ENCODE data around the gene SGMS1. TPM values are rescaled to one million over a fixed set of nuclear protein-coding genes. Genes with fewer than 3 reads are reported as not detected.

Gene SGMS1
- total and polyA plus RNA-seq, 4 donors: 15.8 to 142 (median 41.3) TPM

GRCh38 chr10:50593523-50594376, 30.0 kb downstream of the SGMS1 start:
- Histone ChIP-seq H3K27me3 (ENCODE audit: control insufficient read depth in 3 of 3, insufficient read depth in 3 of 3, low read length in 2 of 3) (no peaks in the 10 kb centered on the region), H3K36me3 (ENCODE audit: control insufficient read depth in 4 of 4, insufficient read depth in 4 of 4, low read length in 4 of 4) (peaks cover 0 to 7% (median 3%) of the 10 kb centered on the region in 4 donors), H3K27ac (ENCODE audit: low read depth in 1 of 2, low read length in 1 of 2) (peak overlapping the region in 1 of 2 donors; percentile 80), H3K9ac (ENCODE audit: insufficient read depth in 1 of 2, low read length in 2 of 2) (no peak overlapping the region), H3K9me3 (ENCODE audit: control insufficient read depth in 4 of 4, insufficient read depth in 3 of 4, low read length in 3 of 4) (no peaks in the 10 kb centered on the region), H3K4me3 (no peak overlapping the region), H3K4me1 (ENCODE audit: control insufficient read depth in 5 of 5, insufficient read depth in 5 of 5, low read length in 5 of 5) (peaks cover 2 to 24% (median 14%) of the 10 kb centered on the region in 5 donors)
- TF ChIP-seq CTCF (IDR thresholded peaks at IDR 0.05; ENCODE audit: control extremely low read depth, extremely low read depth): no peak
- DNase-seq: peak; percentile 57 to 94 (median 94)
- 78 to 91% methylated on average over 6 of the region's 6 CpGs for WGBS, 2 donors
- ATAC-seq (ENCODE audit: insufficient read depth, low FRiP score): peak; percentile 27

- Histone ChIP-seq H3K9ac (ENCODE audit: insufficient read depth in 1 of 2, low read length in 2 of 2) (no peak overlapping the region), H3K27me3 (ENCODE audit: control insufficient read depth in 3 of 3, insufficient read depth in 3 of 3, low read length in 2 of 3) (no peaks in the 10 kb centered on the region), H3K4me1 (ENCODE audit: control insufficient read depth in 5 of 5, insufficient read depth in 5 of 5, low read length in 5 of 5) (peaks cover 2 to 20% (median 10%) of the 10 kb centered on the region in 5 donors), H3K27ac (ENCODE audit: low read depth in 1 of 2, low read length in 1 of 2) (peak overlapping the region in 1 of 2 donors; percentile 80), H3K4me3 (no peak overlapping the region), H3K9me3 (ENCODE audit: control insufficient read depth in 4 of 4, insufficient read depth in 3 of 4, low read length in 3 of 4) (no peaks in the 10 kb centered on the region), H3K36me3 (ENCODE audit: control insufficient read depth in 4 of 4, insufficient read depth in 4 of 4, low read length in 4 of 4) (peaks cover 0 to 7% (median 3%) of the 10 kb centered on the region in 4 donors)
- no peak for TF ChIP-seq CTCF (IDR thresholded peaks at IDR 0.05; ENCODE audit: control extremely low read depth, extremely low read depth)
- no peak for DNase-seq
- no peak for ATAC-seq (ENCODE audit: insufficient read depth, low FRiP score)
- WGBS, 2 donors: 91 to 92% methylated on average over 7 of the region's 7 CpGs
These were observed 30.8 kb downstream of the SGMS1 start for GRCh38 chr10:50592961-50593418.

GRCh38 chr10:50590935-50591334, 32.8 kb downstream of the SGMS1 start:
- peaks cover 2 to 14% (median 8%) of the 10 kb centered on the region in 5 donors for H3K4me1 ChIP-seq (ENCODE audit: control insufficient read depth in 5 of 5, insufficient read depth in 5 of 5, low read length in 5 of 5)
- ATAC-seq (ENCODE audit: insufficient read depth, low FRiP score) (no peak), DNase-seq (no peak)
- H3K9me3 ChIP-seq (ENCODE audit: control insufficient read depth in 4 of 4, insufficient read depth in 3 of 4, low read length in 3 of 4): no peaks in the 10 kb centered on the region
- H3K9ac ChIP-seq (ENCODE audit: insufficient read depth in 1 of 2, low read length in 2 of 2): no peak overlapping the region
- peaks cover 0 to 7% (median 3%) of the 10 kb centered on the region in 4 donors for H3K36me3 ChIP-seq (ENCODE audit: control insufficient read depth in 4 of 4, insufficient read depth in 4 of 4, low read length in 4 of 4)
- TF ChIP-seq CTCF (IDR thresholded peaks at IDR 0.05; ENCODE audit: control extremely low read depth, extremely low read depth): no peak
- 96 to 98% methylated on average over 4 of the region's 4 CpGs for WGBS, 2 donors
- H3K27me3 ChIP-seq (ENCODE audit: control insufficient read depth in 3 of 3, insufficient read depth in 3 of 3, low read length in 2 of 3): no peaks in the 10 kb centered on the region
- no peak overlapping the region for H3K4me3 ChIP-seq
- no peak overlapping the region for H3K27ac ChIP-seq (ENCODE audit: low read depth in 1 of 2, low read length in 1 of 2)

All from lung (tissue), 12 donors.